Muscle of back (tissue), 13 donors: Measurements from ENCODE around the gene HK3. TPM values are rescaled to one million over a fixed set of nuclear protein-coding genes. Genes with fewer than 3 reads are reported as not detected.

Source experiments
- DNase-seq, 3 donors: peaks; one replicate each; pipeline versions ENCODE4 v3.0.0 to v3.0.0-alpha.2; 2013
- long read RNA-seq, 9 donors: transcript quantifications; one replicate each; lab custom pipeline, GENCODE V29; 2026
- polyA plus RNA-seq, 10 donors: library from polyadenylated mRNA; unstranded; fragments of 120-200 nt; gene quantifications; one replicate each; pipeline ENCODE4 v1.2.1, GENCODE V29; 2013; ENCODE audit not compliant: insufficient read length in 10 of 10

The HK3 gene
- polyA plus RNA-seq: 1 to 10 TPM in 6 of 10 donors, under 1 TPM in 4; 0.41 to 2.6 (median 1.1) TPM
- long read RNA-seq, donor 1: 0 reads
- long read RNA-seq, donor 2: 0 reads
- long read RNA-seq, donor 3: 0 reads
- long read RNA-seq, donor 4: 0 reads
- long read RNA-seq, donor 5: 0 reads
- long read RNA-seq, donor 6, partial matches to known transcripts: 0 of 1 reads
- long read RNA-seq, donor 6, other reads (novel, unspliced or antisense): 0 of 1 reads
- long read RNA-seq, donor 7, partial matches to known transcripts: 0 of 1 reads
- long read RNA-seq, donor 7, other reads (novel, unspliced or antisense): 0 of 1 reads
- long read RNA-seq, donor 8: 0 reads
- long read RNA-seq, donor 9: 0 reads

- DNase-seq: no peak
Observed at GRCh38 chr5:176899296-176899891, at the start of gene HK3. Gene HK3 (minus strand): TSS chr5:176899346. CDS start chr5:176896159, 3,187 bp downstream.

GRCh38 chr5:176948458-176948857 is 49.3 kb upstream of the HK3 start:
- no peak for DNase-seq

GRCh38 chr5:176947847-176948246 is 48.7 kb upstream of the HK3 start:
- DNase-seq: no peak

GRCh38 chr5:176944268-176944667 is 45.1 kb upstream of the HK3 start:
- no peak for DNase-seq

- no peak for DNase-seq
Observed at GRCh38 chr5:176943816-176944215, 44.7 kb upstream of the HK3 start.

GRCh38 chr5:176941951-176942350 is 42.8 kb upstream of the HK3 start:
- DNase-seq: no peak

GRCh38 chr5:176938472-176938871 is 39.3 kb upstream of the HK3 start:
- DNase-seq: no peak

- no peak for DNase-seq
Observed at GRCh38 chr5:176935017-176935416, 35.9 kb upstream of the HK3 start.

GRCh38 chr5:176934309-176934930 is 35.3 kb upstream of the HK3 start:
- DNase-seq: no peak

GRCh38 chr5:176929654-176930053 is 30.5 kb upstream of the HK3 start:
- no peak for DNase-seq

GRCh38 chr5:176927562-176927961 is 28.4 kb upstream of the HK3 start:
- no peak for DNase-seq

GRCh38 chr5:176922817-176923216 is 23.7 kb upstream of the HK3 start:
- DNase-seq: no peak

- no peak for DNase-seq
Observed at GRCh38 chr5:176921714-176922113, 22.6 kb upstream of the HK3 start.

- DNase-seq: no peak
Observed at GRCh38 chr5:176918613-176919012, 19.5 kb upstream of the HK3 start.

GRCh38 chr5:176916337-176916736 is 17.2 kb upstream of the HK3 start:
- no peak for DNase-seq

GRCh38 chr5:176915906-176916305 is 16.8 kb upstream of the HK3 start:
- DNase-seq: no peak

- DNase-seq: no peak
Observed at GRCh38 chr5:176912115-176912514, 13.0 kb upstream of the HK3 start.

GRCh38 chr5:176908675-176909368 is 9.7 kb upstream of the HK3 start:
- DNase-seq: no peak

- DNase-seq: no peak
Observed at GRCh38 chr5:176906796-176907195, 7.7 kb upstream of the HK3 start.

- no peak for DNase-seq
Observed at GRCh38 chr5:176906126-176906525, 7.0 kb upstream of the HK3 start.

- no peak for DNase-seq
Observed at GRCh38 chr5:176904276-176904675, 5.1 kb upstream of the HK3 start.

- DNase-seq: no peak
Observed at GRCh38 chr5:176902911-176903664, 3.9 kb upstream of the HK3 start.
